ENCODE data around the gene SH3D19.

Gene SH3D19

DNA sequence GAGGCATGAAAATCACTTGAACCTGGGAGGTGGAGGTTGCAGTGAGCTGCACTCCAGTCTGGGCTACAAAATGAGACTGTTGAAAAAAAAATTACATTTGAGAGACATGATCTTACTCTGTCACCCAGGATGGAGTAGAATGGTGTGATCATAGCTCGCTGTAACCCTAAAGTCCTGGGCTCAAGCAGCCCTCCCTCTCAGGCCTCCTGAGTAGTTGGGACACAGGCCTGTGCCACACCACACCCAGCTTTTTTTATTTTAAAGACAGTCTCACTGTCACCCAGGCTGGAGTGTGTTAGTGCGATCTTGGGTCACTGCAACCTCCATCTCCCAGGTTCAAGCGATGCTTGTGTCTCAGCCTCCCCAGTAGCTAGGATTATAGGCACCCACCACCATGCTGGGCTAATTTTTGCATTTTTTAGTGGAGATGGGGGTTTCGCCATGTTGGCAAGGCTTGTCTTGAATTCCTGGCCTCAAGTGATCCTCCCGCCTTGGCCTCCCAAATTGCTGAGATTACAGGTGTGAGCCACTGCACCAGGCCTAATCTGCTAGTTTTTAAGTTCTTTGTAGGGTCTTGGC lies 219.9 kb downstream of the SH3D19 start:
- no peak for DNase-seq (ENCODE audit: low read depth)
- TF ChIP-seq, protein P1, sequence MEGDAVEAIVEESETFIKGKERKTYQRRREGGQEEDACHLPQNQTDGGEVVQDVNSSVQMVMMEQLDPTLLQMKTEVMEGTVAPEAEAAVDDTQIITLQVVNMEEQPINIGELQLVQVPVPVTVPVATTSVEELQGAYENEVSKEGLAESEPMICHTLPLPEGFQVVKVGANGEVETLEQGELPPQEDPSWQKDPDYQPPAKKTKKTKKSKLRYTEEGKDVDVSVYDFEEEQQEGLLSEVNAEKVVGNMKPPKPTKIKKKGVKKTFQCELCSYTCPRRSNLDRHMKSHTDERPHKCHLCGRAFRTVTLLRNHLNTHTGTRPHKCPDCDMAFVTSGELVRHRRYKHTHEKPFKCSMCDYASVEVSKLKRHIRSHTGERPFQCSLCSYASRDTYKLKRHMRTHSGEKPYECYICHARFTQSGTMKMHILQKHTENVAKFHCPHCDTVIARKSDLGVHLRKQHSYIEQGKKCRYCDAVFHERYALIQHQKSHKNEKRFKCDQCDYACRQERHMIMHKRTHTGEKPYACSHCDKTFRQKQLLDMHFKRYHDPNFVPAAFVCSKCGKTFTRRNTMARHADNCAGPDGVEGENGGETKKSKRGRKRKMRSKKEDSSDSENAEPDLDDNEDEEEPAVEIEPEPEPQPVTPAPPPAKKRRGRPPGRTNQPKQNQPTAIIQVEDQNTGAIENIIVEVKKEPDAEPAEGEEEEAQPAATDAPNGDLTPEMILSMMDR (IDR thresholded peaks at IDR 0.05; ENCODE audit: control insufficient read depth, insufficient read depth, low read depth, low read length, missing control alignments), result no peak
- no peak overlapping the region for H3K4me3 ChIP-seq (ENCODE audit: control insufficient read depth, low read depth, low read length)

DNA sequence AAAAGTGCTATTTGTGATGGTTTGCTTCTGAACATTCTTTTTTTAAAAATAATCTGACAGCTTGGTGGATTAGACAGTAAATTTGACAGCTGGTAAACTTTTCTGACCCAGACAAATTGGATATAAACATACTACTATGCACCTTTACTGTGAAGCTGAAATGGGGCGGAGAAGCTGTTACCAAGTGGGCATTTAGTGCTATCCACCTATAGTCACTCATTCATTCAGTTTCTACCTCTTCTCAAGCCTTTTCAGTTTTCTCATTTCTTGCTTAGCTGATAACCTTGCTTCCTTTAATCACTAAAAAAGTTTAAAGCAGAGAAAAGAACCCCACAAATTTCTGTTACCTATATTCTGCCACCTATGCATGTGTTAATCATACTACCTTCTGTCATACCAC lies 220.8 kb downstream of the SH3D19 start:
- H3K4me3 ChIP-seq (ENCODE audit: control insufficient read depth, low read depth, low read length), result no peak overlapping the region
- DNase-seq (ENCODE audit: low read depth), result no peak
- TF ChIP-seq, protein P1 (IDR thresholded peaks at IDR 0.05; ENCODE audit: control insufficient read depth, insufficient read depth, low read depth, low read length, missing control alignments), result no peak

DNA sequence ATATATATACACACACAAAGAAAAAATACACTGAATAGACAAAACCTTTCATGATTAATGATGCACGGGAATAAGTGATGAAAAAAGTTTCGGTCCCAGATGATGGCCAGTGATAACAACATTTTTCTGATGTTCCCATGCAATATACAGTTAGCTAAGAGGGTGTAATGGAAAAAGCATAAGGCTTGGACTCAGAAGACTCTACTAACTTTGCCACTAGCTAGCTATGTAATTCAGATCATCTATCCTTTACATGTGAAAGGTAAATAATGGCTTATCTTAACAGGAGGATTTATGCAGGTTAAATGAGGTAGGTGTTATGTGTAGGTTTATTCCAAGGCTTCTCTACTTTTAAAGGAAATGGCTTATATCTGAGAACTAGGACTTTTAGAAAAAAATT lies 221.6 kb downstream of the SH3D19 start:
- no peak overlapping the region for H3K4me3 ChIP-seq (ENCODE audit: control insufficient read depth, low read depth, low read length)
- DNase-seq (ENCODE audit: low read depth), result no peak
- TF ChIP-seq, protein P1 (IDR thresholded peaks at IDR 0.05; ENCODE audit: control insufficient read depth, insufficient read depth, low read depth, low read length, missing control alignments), result no peak

DNA sequence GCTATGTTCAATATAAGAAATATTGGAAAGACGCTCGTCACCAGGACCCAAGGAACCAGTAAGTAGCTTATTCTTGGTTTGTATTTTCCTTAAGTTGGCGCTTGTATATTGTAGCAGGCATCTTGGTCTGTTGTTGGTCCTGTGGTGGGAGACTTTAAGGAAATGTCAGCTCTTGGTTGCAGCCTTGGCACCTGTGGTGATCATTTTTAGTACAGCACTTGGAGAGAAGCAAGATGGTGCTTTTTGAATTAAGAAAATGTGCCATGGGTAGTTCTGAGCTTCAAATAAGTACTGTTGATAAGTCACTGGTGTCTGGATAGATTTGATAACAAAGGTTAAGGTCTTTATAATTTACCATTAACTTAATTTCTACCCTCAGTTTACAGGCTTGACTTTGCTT lies 224.9 kb downstream of the SH3D19 start:
- TF ChIP-seq, protein P1 (IDR thresholded peaks at IDR 0.05; ENCODE audit: control insufficient read depth, insufficient read depth, low read depth, low read length, missing control alignments), result no peak
- peak overlapping the region; percentile 98 for H3K4me3 ChIP-seq (ENCODE audit: control insufficient read depth, low read depth, low read length)
- DNase-seq (ENCODE audit: low read depth), result no peak

DNA sequence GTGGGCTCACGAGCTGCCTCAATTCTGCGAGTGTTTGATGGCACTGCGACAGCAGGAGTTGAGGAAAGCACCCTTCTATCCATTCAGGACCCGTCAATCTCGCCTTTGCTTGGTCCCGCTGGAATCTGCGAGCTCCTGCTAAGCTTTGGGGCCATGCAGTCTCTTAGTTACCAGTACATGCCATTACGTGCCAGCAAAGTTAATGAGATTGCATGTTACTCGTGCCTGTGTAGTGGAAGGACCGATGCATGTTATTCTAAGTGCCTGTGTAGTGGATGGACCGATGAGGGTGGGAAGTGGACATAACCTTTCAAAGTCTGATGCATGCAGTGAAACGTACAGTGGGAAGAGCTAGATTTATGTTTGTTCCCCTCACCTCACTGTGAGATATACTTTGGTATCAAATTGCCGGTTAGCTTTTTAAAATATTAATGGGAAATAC lies 225.4 kb downstream of the SH3D19 start:
- no peak for DNase-seq (ENCODE audit: low read depth)
- TF ChIP-seq, protein P1 (IDR thresholded peaks at IDR 0.05; ENCODE audit: control insufficient read depth, insufficient read depth, low read depth, low read length, missing control alignments), result no peak
- peak overlapping the region; percentile 98 for H3K4me3 ChIP-seq (ENCODE audit: control insufficient read depth, low read depth, low read length)

DNA sequence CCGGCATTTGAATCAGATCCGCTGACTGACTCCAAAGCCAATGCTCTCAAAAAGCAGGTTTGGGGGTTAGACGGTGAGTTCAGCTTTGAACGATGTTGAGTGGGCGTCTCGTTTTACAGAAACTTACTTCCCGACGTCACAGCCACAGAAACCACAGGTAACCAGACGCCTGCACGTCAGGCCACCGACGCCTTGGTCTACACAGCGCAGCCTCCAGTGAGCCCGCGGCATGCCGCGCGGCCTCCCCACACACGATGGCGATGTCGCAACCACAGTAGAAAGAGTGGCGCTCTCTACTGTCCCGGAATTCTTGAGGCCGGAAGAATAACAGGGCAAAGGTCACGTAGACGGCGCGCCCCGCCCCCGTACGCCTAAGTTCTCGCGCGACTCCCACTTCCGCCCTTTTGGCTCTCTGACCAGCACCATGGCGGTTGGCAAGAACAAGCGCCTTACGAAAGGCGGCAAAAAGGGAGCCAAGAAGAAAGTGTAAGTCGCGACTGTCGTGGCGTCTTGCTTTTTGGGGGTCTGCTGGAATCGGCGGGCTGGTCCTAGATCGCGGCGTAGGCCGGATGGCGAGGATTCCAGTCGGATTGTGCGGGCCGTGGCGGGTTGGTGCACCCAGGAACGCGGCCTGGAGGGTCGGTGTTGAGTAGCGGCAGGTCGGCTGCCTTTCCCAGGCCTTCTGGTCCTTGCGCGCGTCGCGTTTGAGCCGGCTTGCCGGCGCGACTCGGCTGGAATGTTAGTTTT lies 226.0 kb downstream of the SH3D19 start, which contains the start of gene RPS3A:
Gene RPS3A, plus strand, starts transcription at position 400 of the 747 bp plus-strand sequence. Its CDS starts 25 bp downstream, at position 425.
- peak; percentile 94 for DNase-seq (ENCODE audit: low read depth)
- peak within 1 kb of the TSS; percentile 98 for H3K4me3 ChIP-seq (ENCODE audit: control insufficient read depth, low read depth, low read length)
- TF ChIP-seq, protein P1 (IDR thresholded peaks at IDR 0.05; ENCODE audit: control insufficient read depth, insufficient read depth, low read depth, low read length, missing control alignments), result peak; percentile 83

Measured in AG09309 (cell line).